Esophagus squamous epithelium (tissue), 4 donors: ENCODE data around the gene RAB3GAP1.

Experiments used
- CTCF ChIP-seq, 6 experiments: fragments of 450-650 bp in 4 of 6; fragments of 200-600 bp in 2 of 6; sonication (generic) in 2 of 6; IDR thresholded peaks; one replicate each; pipeline ENCODE4 v1.5.1; 2016 to 2019; ENCODE audit warnings: antibody characterized with exemption in 6 of 6, mild to moderate bottlenecking in 4 of 6, moderate library complexity in 4 of 6
- POLR2A ChIP-seq, 4 donors: fragments of 450-650 bp; IDR thresholded peaks; one replicate each; pipeline ENCODE4 v1.6.1; 2017; ENCODE audit warnings: antibody characterized with exemption in 4 of 4, mild to moderate bottlenecking in 4 of 4, moderate library complexity in 3 of 4

GRCh38 chr2:135130751-135131150 is 78.7 kb downstream of the RAB3GAP1 start:
- TF ChIP-seq CTCF (IDR thresholded peaks at IDR 0.05) (no peak), POLR2A (IDR thresholded peaks at IDR 0.05) (no peak)
